Osteocyte (in vitro differentiated cells): ENCODE measurements around the gene RLBP1. TPM values are rescaled to one million over a fixed set of nuclear protein-coding genes. Genes with fewer than 3 reads are reported as not detected.

Experiments
- DNase-seq: peaks from one replicate; pipeline ENCODE4 v3.0.0; 2021; ENCODE audit warnings: mixed read lengths; ENCODE audit not compliant: unreplicated experiment; ENCODE audit errors: extremely low spot score
- H3K27ac Mint-ChIP-seq: one replicate; pipeline ENCODE4 v1.8.0; 2021; ENCODE audit warnings: mild to moderate bottlenecking, mixed read lengths; ENCODE audit not compliant: unreplicated experiment
- H3K27me3 Mint-ChIP-seq: one replicate; pipeline ENCODE4 v1.8.0; 2021; ENCODE audit warnings: mixed read lengths; ENCODE audit not compliant: unreplicated experiment
- H3K36me3 Mint-ChIP-seq: one replicate; pipeline ENCODE4 v1.8.0; 2021; ENCODE audit warnings: mixed read lengths; ENCODE audit not compliant: unreplicated experiment
- H3K4me1 Mint-ChIP-seq: one replicate; pipeline ENCODE4 v1.8.0; 2021; ENCODE audit warnings: mixed read lengths; ENCODE audit not compliant: unreplicated experiment
- H3K4me3 Mint-ChIP-seq: one replicate; pipeline ENCODE4 v1.8.0; 2021; ENCODE audit warnings: mild to moderate bottlenecking, moderate library complexity, mixed read lengths; ENCODE audit not compliant: unreplicated experiment
- H3K9me3 Mint-ChIP-seq: one replicate; pipeline ENCODE4 v1.8.0; 2021; ENCODE audit warnings: mixed read lengths; ENCODE audit not compliant: unreplicated experiment
- CTCF ChIP-seq: fragments of 200-600 bp; sonication (generic); IDR thresholded peaks from 2 replicates; pipeline ENCODE4 v1.5.0; 2021; ENCODE audit warnings: antibody characterized with exemption, mild to moderate bottlenecking, moderate library complexity
- total RNA-seq: library from RNA; stranded (reverse); gene quantifications from 2 replicates; pipeline ENCODE4 v1.2.1, GENCODE V29; 2021

The RLBP1 gene
- total RNA-seq, 1 donor from 2014 or later = not detected

DNA sequence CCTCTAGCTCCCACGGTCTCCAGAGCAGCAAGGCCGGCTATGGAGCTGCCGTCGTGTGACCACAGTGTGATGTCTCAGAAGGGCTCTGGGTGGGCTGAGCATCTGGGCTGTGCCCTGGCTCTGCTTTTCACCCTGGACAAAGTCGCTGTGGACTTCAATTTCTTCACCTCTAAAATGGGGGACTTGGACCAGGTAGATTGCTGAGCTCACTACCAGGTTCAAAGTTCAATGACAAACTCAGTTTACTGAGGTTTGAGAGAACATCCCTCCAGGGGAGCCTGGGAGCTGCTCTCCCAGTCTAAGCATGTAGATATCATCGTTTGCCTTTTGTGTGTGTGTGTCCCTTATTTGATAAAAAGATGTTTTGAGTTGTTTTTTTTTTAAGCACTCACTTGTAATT is 25.1 kb downstream of the RLBP1 start:
- H3K4me3 Mint-ChIP-seq = no peak overlapping the region
- H3K27ac Mint-ChIP-seq = no peak overlapping the region
- no peak for TF ChIP-seq CTCF
- no peaks in the 10 kb centered on the region for H3K9me3 Mint-ChIP-seq
- DNase-seq = no peak
- peaks cover 4% of the 10 kb centered on the region for H3K4me1 Mint-ChIP-seq
- no peaks in the 10 kb centered on the region for H3K27me3 Mint-ChIP-seq
- peaks cover 45% of the 10 kb centered on the region for H3K36me3 Mint-ChIP-seq

- no peak for TF ChIP-seq CTCF
- Mint-ChIP-seq H3K27ac (no peak overlapping the region), H3K27me3 (no peaks in the 10 kb centered on the region), H3K36me3 (peaks cover 47% of the 10 kb centered on the region), H3K4me1 (peaks cover 4% of the 10 kb centered on the region), H3K4me3 (no peak overlapping the region), H3K9me3 (no peaks in the 10 kb centered on the region)
- no peak for DNase-seq
Observed at GRCh38 chr15:89195836-89196235, 25.5 kb downstream of the RLBP1 start.

DNA sequence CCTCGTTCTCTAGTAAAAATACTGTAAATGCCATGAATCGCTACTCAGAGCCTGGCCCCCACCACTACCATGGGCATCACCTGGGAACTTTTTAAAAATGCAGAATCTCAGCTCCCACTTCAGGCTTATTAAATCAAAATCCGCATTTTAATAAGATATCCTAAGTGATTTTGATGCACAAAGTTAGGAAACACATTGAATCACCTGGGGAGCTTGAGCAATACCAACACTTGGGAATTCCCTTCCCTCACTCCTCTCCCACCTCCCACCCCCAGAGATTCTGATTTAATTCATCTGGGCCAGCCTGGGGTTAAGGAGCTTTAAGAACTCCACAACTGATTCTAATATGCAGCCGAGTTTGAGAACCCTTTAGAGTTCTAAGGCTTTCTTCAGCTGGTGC is 26.8 kb downstream of the RLBP1 start:
- H3K4me1 Mint-ChIP-seq = peaks cover 4% of the 10 kb centered on the region
- no peak overlapping the region for H3K4me3 Mint-ChIP-seq
- peaks cover 50% of the 10 kb centered on the region for H3K36me3 Mint-ChIP-seq
- no peak for DNase-seq
- TF ChIP-seq CTCF = no peak
- H3K27me3 Mint-ChIP-seq = no peaks in the 10 kb centered on the region
- H3K27ac Mint-ChIP-seq = no peak overlapping the region
- no peaks in the 10 kb centered on the region for H3K9me3 Mint-ChIP-seq

GRCh38 chr15:89192766-89193165 is 28.6 kb downstream of the RLBP1 start:
- Mint-ChIP-seq H3K36me3 (peaks cover 59% of the 10 kb centered on the region), H3K4me3 (no peak overlapping the region), H3K4me1 (peaks cover 3% of the 10 kb centered on the region), H3K27ac (no peak overlapping the region), H3K9me3 (no peaks in the 10 kb centered on the region), H3K27me3 (no peaks in the 10 kb centered on the region)
- no peak for TF ChIP-seq CTCF
- DNase-seq = no peak

DNA sequence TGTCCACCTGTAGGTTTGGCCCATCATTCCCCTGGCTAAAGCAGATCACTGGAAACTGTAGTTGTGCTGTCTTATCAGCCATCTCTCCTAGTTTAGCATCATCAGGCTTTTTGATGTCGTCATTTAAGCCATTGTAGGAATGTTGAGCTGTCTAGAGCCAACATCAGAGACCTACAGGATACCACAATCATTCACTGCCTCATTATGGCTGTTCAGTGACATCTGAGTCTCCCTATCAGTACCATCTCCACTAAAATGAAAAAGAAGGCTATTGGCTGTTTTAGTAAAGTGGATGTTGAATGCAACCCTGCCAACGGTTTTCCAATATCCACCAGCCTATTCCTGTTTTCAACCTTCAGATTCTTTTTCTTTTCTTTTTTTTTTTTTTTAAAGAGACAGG is 29.2 kb downstream of the RLBP1 start:
- H3K4me3 Mint-ChIP-seq = no peak overlapping the region
- peaks cover under 1% of the 10 kb centered on the region for H3K4me1 Mint-ChIP-seq
- H3K27ac Mint-ChIP-seq = no peak overlapping the region
- H3K27me3 Mint-ChIP-seq = no peaks in the 10 kb centered on the region
- no peak for DNase-seq
- peaks cover 58% of the 10 kb centered on the region for H3K36me3 Mint-ChIP-seq
- no peak for TF ChIP-seq CTCF
- H3K9me3 Mint-ChIP-seq = no peaks in the 10 kb centered on the region
